Tibial nerve (tissue), 4 donors: ENCODE measurements around the gene FAM167B.

ENCODE experiments used
- EP300 ChIP-seq, 2 donors: sonication (generic); formaldehyde crosslinking; IDR thresholded peaks; one replicate each; pipeline ENCODE4 v1.6.1; 2017; ENCODE audit warnings: antibody characterized with exemption in 2 of 2, mild to moderate bottlenecking in 1 of 2
- POLR2A ChIP-seq, 2 donors: fragments of 450-650 bp; IDR thresholded peaks; one replicate each; pipeline ENCODE4 v1.6.1; 2017; ENCODE audit warnings: antibody characterized with exemption in 2 of 2, mild to moderate bottlenecking in 2 of 2, moderate library complexity in 2 of 2
- TF ChIP-seq, protein P1 (sequence below), 5 experiments: fragments of 200-600 bp in 3 of 5; fragments of 450-650 bp in 2 of 5; sonication (generic) in 3 of 5; IDR thresholded peaks; one replicate each; pipeline ENCODE4 v1.5.1; 2016 to 2019; ENCODE audit warnings: antibody characterized with exemption in 5 of 5, mild to moderate bottlenecking in 3 of 5, moderate library complexity in 2 of 5

DNA sequence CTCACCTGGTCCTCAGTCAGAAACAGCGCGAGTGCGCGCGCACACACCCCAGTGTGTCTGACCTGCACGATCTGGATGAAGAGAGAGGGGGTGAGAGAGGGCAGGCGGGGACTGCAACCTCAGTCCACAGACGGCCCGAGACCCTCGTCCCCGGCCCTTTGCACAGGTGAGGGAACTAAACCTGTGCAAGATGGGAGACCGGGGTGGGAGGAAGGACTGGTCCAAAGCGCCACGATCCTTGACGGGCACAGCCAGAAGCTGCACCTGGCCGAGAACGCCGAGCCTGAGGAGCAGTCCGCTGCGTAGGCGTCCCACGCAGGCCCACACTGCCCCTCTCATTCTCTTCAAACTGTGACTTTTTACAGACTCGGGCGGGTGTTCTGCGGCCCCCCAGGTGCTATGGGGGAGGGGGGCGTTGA lies 42.1 kb upstream of the FAM167B start:
- TF ChIP-seq EP300 (IDR thresholded peaks at IDR 0.05) (no peak), POLR2A (IDR thresholded peaks at IDR 0.05) (no peak)
- TF ChIP-seq, protein P1, sequence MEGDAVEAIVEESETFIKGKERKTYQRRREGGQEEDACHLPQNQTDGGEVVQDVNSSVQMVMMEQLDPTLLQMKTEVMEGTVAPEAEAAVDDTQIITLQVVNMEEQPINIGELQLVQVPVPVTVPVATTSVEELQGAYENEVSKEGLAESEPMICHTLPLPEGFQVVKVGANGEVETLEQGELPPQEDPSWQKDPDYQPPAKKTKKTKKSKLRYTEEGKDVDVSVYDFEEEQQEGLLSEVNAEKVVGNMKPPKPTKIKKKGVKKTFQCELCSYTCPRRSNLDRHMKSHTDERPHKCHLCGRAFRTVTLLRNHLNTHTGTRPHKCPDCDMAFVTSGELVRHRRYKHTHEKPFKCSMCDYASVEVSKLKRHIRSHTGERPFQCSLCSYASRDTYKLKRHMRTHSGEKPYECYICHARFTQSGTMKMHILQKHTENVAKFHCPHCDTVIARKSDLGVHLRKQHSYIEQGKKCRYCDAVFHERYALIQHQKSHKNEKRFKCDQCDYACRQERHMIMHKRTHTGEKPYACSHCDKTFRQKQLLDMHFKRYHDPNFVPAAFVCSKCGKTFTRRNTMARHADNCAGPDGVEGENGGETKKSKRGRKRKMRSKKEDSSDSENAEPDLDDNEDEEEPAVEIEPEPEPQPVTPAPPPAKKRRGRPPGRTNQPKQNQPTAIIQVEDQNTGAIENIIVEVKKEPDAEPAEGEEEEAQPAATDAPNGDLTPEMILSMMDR (IDR thresholded peaks at IDR 0.05), result no peak
